ENCODE results near the gene THSD7A. TPM values are rescaled to one million over a fixed set of nuclear protein-coding genes. Genes with fewer than 3 reads are reported as not detected.

THSD7A gene
- total and polyA plus RNA-seq, 9 of the 15 experiments (the other 6 are each of a cell fraction or from before 2014, with no cell fraction given), result 0.01 to 0.02 TPM; not detected in 7

GRCh38 chr7:11665357-11665756 lies 166.6 kb downstream of the THSD7A start:
- BruUV-seq (replicated peaks), result no TSS peak
- Histone ChIP-seq H3K36me3 (ENCODE audit: control insufficient read depth, insufficient read depth, low read length) (no peaks in the 10 kb centered on the region), H3K79me2 (ENCODE audit: control insufficient read depth, insufficient read depth, low read length) (no peaks in the 10 kb centered on the region), H3K4me3 (no peak overlapping the region), H4K20me1 (replicated peaks; ENCODE audit: control insufficient read depth, insufficient read depth, low read length) (no peaks in the 10 kb centered on the region), H3K9me3 (replicated peaks; ENCODE audit: control insufficient read depth, insufficient read depth, low read depth, low read length) (no peaks in the 10 kb centered on the region), H2AFZ (ENCODE audit: low read depth, low read length) (no peak overlapping the region), H3K27ac (ENCODE audit: extremely low read depth, low read depth, low read length) (no peak overlapping the region), H3K9ac (ENCODE audit: insufficient read depth in 1 of 2, low read depth in 2 of 2, low read length in 2 of 2) (no peak overlapping the region), H3K9me1 (ENCODE audit: control insufficient read depth, insufficient read depth, low read length) (no peaks in the 10 kb centered on the region), H3K4me2 (ENCODE audit: insufficient read depth, low read length) (no peak overlapping the region), H3K27me3 (ENCODE audit: control insufficient read depth in 2 of 2, insufficient read depth in 2 of 2, low read length in 2 of 2) (no peaks in the 10 kb centered on the region), H3K4me1 (replicated peaks in 1 of 2; ENCODE audit: control insufficient read depth in 2 of 2, insufficient read depth in 2 of 2, low read length in 2 of 2) (no peaks in the 10 kb centered on the region)
- ChIA-PET CTCF (ENCODE audit: low intra/inter-chr PET ratio) (no interaction called here), POLR2A (no interaction called here)
- FAIRE-seq, result no peak
- 0% methylated on average over 3 of the region's 3 CpGs for WGBS (ENCODE audit: insufficient coverage, low coverage, missing lambda C conversion rate)
- intact Hi-C loops (cut with micrococcal nuclease) (no loop called here), in situ Hi-C loops (cut with MboI) (no loop called here)
- TF ChIP-seq TAF7 (tag; IDR thresholded peaks at IDR 0.05) (no peak), ZNF282 (CRISPR knock-in tag; IDR thresholded peaks at IDR 0.05) (no peak), ZNF384 (IDR thresholded peaks at IDR 0.05; ENCODE audit: low read depth, low read length) (no peak), ZFP91 (CRISPR knock-in tag; IDR thresholded peaks at IDR 0.05) (no peak), POU5F1 (IDR thresholded peaks at IDR 0.05; ENCODE audit: borderline replicate concordance, low read depth, low read length, partially characterized antibody) (no peak), TAF15 (IDR thresholded peaks at IDR 0.05; ENCODE audit: low read depth, low read length) (no peak), TEAD2 (tag; IDR thresholded peaks at IDR 0.05) (no peak), HBP1 (CRISPR knock-in tag; IDR thresholded peaks at IDR 0.05) (no peak), PHF20 (IDR thresholded peaks at IDR 0.05; ENCODE audit: partially characterized antibody) (no peak), DIDO1 (tag; IDR thresholded peaks at IDR 0.05; ENCODE audit: low read depth) (no peak), DNMT1 (IDR thresholded peaks at IDR 0.05) (no peak)
- ATAC-seq, result no peak
- DNase-seq (ENCODE audit: extremely low read depth in 1 of 4, low spot score in 3 of 4), result no peak
